NCI-H2196 (cell line): Measurements from ENCODE around the gene KIRREL3.

Experiments
- DNase-seq: peaks from one replicate; lab custom pipeline; 2025; ENCODE audit not compliant: unreplicated experiment; lab: John Stamatoyannopoulos, UW

Gene KIRREL3

GRCh38 chr11:127000291-127000968 lies at the start of gene KIRREL3:
Gene KIRREL3 (minus strand): TSS chr11:127000770.
- DNase-seq: no peak

DNA sequence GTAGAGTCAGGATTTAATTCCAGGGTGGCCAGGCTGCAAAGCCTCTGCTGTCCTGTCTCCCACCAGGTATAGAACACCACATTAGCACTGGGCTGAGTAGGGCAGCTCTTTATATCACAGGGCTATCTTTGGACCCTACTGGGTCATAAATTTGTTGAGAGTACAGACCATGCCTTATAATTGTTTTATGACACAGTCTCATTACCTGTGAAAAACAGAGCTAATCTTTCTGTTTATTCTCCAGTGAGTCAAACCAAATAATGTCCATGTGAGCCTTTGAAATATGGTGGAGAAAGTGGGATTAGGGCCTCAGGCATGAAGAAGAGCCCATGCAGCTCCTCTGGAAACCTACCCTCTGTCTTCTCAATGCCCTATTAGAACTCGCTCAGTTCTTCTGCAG lies 49.6 kb upstream of the KIRREL3 start:
- DNase-seq: no peak

DNA sequence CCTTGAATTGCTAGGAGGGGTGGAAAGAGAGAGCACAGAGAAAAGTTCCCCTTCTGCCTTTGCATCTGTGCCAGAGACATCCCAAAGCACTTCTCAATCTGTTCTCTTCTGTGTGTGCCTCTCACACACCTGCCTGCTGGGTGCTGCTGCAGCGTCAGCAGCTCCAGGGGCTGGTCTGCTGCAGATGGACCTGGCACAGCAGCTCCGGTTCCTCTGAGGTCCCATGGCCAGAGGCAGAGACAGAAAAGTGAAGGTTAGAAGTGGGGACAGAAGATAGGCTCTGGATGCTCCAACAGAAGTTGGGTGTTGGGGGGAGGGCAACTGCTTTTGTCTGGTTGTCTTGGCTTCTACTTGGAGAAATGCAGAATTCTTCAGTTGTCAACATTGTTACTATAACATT lies 48.9 kb upstream of the KIRREL3 start:
- DNase-seq: no peak

DNA sequence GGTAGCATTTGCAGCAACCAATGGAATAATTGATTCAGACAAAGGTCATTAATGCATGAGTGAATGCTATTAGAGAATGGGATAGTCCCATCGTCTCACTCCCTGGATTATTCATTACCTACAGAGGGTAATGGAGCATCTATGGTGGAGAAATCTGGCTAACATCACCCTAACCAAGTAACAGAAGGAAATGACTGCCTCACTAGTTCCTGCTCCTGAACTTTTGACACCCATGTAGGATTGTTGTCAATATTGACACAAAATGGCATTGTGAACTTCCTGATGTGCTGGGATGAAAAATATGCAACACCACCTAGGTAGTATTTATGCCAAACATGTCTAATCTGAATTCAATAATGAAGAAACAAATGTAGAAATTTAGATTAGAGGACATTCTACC lies 44.0 kb upstream of the KIRREL3 start:
- no peak for DNase-seq

- no peak for DNase-seq
Observed at GRCh38 chr11:127042445-127042844, 41.9 kb upstream of the KIRREL3 start.

DNA sequence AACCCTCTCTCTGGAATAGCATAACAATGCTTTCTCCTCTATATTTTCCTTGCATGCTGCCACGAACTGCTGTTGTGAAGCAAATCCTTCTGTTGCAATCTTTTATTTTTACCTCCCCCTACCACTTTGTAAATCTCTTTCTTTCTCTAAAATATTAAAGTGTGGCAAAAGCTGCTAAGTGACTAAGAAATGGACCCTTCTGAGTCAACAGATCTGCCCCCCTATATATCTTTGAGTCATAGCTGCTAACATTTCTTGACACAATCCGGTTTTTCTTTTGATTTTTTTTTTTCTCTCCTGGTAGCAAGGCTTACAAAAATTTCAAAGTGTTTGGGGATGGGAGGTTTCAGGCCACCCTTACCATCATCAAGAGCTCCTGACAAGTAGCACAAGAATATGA lies 39.0 kb upstream of the KIRREL3 start:
- no peak for DNase-seq

GRCh38 chr11:127037596-127037995 lies 37.0 kb upstream of the KIRREL3 start:
- DNase-seq: no peak

- DNase-seq: no peak
Observed at GRCh38 chr11:127037001-127037400, 36.4 kb upstream of the KIRREL3 start.

GRCh38 chr11:127035824-127036223 lies 35.3 kb upstream of the KIRREL3 start:
- DNase-seq: no peak

GRCh38 chr11:127034973-127035372 lies 34.4 kb upstream of the KIRREL3 start:
- no peak for DNase-seq

GRCh38 chr11:127028648-127029047 lies 28.1 kb upstream of the KIRREL3 start:
- no peak for DNase-seq

DNA sequence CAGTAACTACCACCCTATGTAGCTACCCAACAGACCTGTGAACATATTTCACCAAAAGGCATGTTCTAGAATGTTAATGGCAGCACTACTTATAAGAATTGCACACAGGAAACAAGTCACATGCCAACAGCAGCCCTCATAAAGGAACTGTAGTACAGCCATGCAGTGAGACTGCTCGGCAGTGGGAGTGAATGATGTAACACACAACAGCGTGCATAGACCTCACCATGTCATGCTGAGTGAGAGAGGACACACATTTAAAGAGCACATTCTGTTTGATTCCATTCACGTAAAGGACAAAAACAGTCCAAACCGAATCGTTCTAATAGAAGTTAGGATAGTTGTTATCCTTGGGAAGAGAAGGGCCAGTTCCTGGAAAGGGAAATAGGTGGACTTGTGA lies 27.2 kb upstream of the KIRREL3 start:
- DNase-seq: peak; percentile 15

DNA sequence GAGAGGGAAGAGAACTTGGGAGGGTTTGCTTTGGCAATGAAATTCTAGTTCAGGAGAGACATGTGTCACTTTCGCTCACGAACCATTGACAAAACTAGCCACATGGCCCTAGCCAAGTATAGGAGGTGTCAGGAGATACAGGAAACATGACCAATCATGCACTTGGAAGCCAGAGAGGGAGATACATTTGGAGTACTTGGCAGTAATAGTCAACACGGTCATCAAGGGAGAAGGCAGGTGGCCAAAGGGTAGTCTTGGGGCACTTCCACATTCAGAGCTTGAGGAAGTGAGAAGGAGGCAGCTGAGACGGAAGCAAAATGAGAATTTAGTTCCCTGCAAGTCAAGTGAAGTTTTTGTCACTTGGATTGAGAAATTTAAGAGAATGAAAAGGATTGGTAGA lies 26.4 kb upstream of the KIRREL3 start:
- no peak for DNase-seq

GRCh38 chr11:127023991-127024390 lies 23.4 kb upstream of the KIRREL3 start:
- no peak for DNase-seq

- no peak for DNase-seq
Observed at GRCh38 chr11:127018683-127019279, 18.2 kb upstream of the KIRREL3 start.

- DNase-seq: no peak
Observed at GRCh38 chr11:127017482-127017881, 16.9 kb upstream of the KIRREL3 start.

GRCh38 chr11:127013550-127013949 lies 13.0 kb upstream of the KIRREL3 start:
- no peak for DNase-seq

GRCh38 chr11:127006311-127006710 lies 5.7 kb upstream of the KIRREL3 start:
- DNase-seq: no peak

DNA sequence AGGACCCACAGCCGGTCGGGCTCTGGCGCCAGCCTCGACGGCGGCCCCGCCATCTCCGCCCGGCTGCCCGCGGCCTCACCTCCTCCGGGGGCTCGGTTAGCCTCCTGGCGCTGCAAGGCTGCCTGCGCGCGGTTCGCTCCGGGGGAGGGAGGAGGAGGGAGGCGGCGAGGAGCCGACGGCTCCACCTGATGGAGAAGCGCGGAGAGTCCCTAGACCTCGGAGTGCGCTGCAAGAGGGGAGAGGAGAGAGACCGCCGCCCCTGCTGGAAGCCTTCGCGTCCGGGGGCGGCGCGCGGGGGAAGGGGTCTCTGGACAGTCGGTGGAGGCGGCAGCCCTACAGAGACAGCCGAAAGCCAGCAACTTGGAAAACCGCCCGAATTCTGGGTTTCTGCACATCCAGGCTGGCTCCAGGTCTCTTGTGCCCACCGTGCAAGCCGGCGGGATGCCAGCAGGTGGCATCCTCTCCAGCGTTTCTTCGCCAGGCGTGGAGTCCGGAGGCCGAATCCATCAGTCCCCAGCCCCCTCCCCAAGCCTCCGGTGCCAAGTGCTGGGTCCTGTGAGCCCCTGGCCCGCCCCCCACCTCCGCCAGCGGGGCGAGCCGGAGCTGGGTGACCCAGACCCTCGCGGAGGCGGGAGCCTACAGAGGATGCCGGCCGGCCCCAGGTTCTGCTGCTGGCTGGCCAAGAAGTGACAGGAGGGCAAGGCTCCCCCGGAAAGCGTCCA lies 2.9 kb upstream of the KIRREL3 start:
- DNase-seq: peak; percentile 71

GRCh38 chr11:127002669-127003259 lies 2.2 kb upstream of the KIRREL3 start:
- DNase-seq: no peak

DNA sequence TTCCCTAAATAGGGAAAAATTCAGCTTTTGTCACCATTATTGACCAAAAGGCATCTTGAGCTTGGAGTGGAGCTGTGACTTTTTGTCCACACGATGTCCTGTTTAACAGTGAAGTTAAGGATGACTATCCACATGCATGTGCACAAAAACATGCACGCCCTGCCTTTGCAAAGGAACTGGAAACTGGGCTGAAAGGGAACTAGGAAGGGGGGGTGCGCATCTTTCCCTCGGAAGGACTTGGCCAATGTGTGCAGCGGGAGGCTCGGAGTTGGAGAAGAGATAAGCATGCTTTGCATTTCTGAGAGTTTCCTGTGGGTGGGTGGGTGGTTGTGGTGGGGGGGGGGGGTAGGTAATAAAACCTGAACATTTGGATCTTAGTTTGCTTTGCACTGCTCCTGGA lies 411 bp upstream of the KIRREL3 start:
- DNase-seq: no peak

DNA sequence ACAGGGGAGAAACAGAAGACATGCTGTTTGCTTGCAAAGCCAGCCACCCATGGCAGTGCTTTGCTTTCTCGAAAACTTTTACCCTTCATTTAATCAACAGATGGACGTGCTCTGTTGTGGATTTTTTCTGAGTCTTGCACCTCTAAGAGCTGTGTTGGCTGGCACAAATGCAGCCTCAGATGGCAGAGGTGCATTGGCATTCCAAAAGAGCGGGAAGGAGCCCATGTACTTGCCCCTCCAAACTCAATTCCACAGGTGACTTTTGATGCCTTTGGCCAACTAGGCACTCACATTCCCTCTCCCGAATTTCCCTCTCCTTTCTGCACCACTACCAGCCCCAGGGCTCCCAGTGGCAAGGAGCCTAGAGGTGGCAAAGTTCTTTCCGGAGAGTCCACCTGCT lies 1.2 kb downstream of the KIRREL3 start:
- no peak for DNase-seq
